ENCODE measurements around the gene NBAS.
A peak's percentile ranks its signal among the peaks of the same experiment; 100 is the strongest.
"Not testable (repeated sequence)": the region's sequence is repeated elsewhere in the genome, so short reads cannot be mapped to it uniquely, and the experiment has no call there.

NBAS gene

GRCh38 chr2:15407666-15408065 is 153.5 kb downstream of the NBAS start:
- Histone ChIP-seq H3K9me3 (ENCODE audit: low read depth, low read length) (no peaks in the 10 kb centered on the region), H3K9ac (ENCODE audit: insufficient read length) (no peak overlapping the region), H3K4me3 (no peak overlapping the region), H3K27ac (no peak overlapping the region), H3K36me3 (ENCODE audit: insufficient read depth, low read length) (no peaks in the 10 kb centered on the region)
- TF ChIP-seq POLR2AphosphoS5 (IDR thresholded peaks at IDR 0.05; ENCODE audit: borderline replicate concordance, low read depth, low read length): no peak
- TF ChIP-seq FOXP2 (optimal IDR thresholded peaks at IDR 0.05; ENCODE audit: control extremely low read depth, extremely low read length, insufficient read depth): no peak
- no peak for TF ChIP-seq EZH2 (IDR thresholded peaks at IDR 0.05)
- DNase-seq (ENCODE audit: low read depth, low spot score): no peak

- H3K9ac ChIP-seq (ENCODE audit: insufficient read length); H3K4me3 ChIP-seq; H3K36me3 ChIP-seq (ENCODE audit: insufficient read depth, low read length); H3K9me3 ChIP-seq (ENCODE audit: low read depth, low read length); DNase-seq (ENCODE audit: low read depth, low spot score); H3K27ac ChIP-seq: not testable (repeated sequence)
These were observed 156.6 kb downstream of the NBAS start for GRCh38 chr2:15404511-15404910.

GRCh38 chr2:15400240-15400826 is 160.8 kb downstream of the NBAS start:
- H3K4me3 ChIP-seq: no peak overlapping the region
- TF ChIP-seq FOXP2 (optimal IDR thresholded peaks at IDR 0.05; ENCODE audit: control extremely low read depth, extremely low read length, insufficient read depth) (no peak), EZH2 (IDR thresholded peaks at IDR 0.05) (no peak)
- H3K36me3 ChIP-seq (ENCODE audit: insufficient read depth, low read length): no peaks in the 10 kb centered on the region

GRCh38 chr2:15399241-15399640 is 161.9 kb downstream of the NBAS start:
- TF ChIP-seq POLR2AphosphoS5 (IDR thresholded peaks at IDR 0.05; ENCODE audit: borderline replicate concordance, low read depth, low read length) (no peak), EZH2 (IDR thresholded peaks at IDR 0.05) (no peak), FOXP2 (optimal IDR thresholded peaks at IDR 0.05; ENCODE audit: control extremely low read depth, extremely low read length, insufficient read depth) (no peak)
- H3K9ac ChIP-seq (ENCODE audit: insufficient read length): no peak overlapping the region
- H3K9me3 ChIP-seq (ENCODE audit: low read depth, low read length): no peaks in the 10 kb centered on the region
- no peak overlapping the region for H3K27ac ChIP-seq
- no peak overlapping the region for H3K4me3 ChIP-seq
- no peak for DNase-seq (ENCODE audit: low read depth, low spot score)
- H3K36me3 ChIP-seq (ENCODE audit: insufficient read depth, low read length): no peaks in the 10 kb centered on the region

More at GRCh38 chr2:15400240-15400826, 160.8 kb downstream of the NBAS start:
- H3K27ac ChIP-seq: no peak overlapping the region
- DNase-seq (ENCODE audit: low read depth, low spot score): no peak
- no peaks in the 10 kb centered on the region for H3K9me3 ChIP-seq (ENCODE audit: low read depth, low read length)
- H3K9ac ChIP-seq (ENCODE audit: insufficient read length): no peak overlapping the region

- Histone ChIP-seq H3K27ac (no peak overlapping the region), H3K36me3 (ENCODE audit: insufficient read depth, low read length) (no peaks in the 10 kb centered on the region), H3K9ac (ENCODE audit: insufficient read length) (no peak overlapping the region), H3K4me3 (no peak overlapping the region), H3K9me3 (ENCODE audit: low read depth, low read length) (no peaks in the 10 kb centered on the region)
- no peak for DNase-seq (ENCODE audit: low read depth, low spot score)
- TF ChIP-seq POLR2AphosphoS5 (IDR thresholded peaks at IDR 0.05; ENCODE audit: borderline replicate concordance, low read depth, low read length) (no peak), EZH2 (IDR thresholded peaks at IDR 0.05) (no peak), FOXP2 (optimal IDR thresholded peaks at IDR 0.05; ENCODE audit: control extremely low read depth, extremely low read length, insufficient read depth) (no peak)
These were observed 169.4 kb downstream of the NBAS start for GRCh38 chr2:15391751-15392150.

- no peak for TF ChIP-seq POLR2AphosphoS5 (IDR thresholded peaks at IDR 0.05; ENCODE audit: borderline replicate concordance, low read depth, low read length)
- no peak for TF ChIP-seq FOXP2 (optimal IDR thresholded peaks at IDR 0.05; ENCODE audit: control extremely low read depth, extremely low read length, insufficient read depth)
- no peak for TF ChIP-seq EZH2 (IDR thresholded peaks at IDR 0.05)
- Histone ChIP-seq H3K36me3 (ENCODE audit: insufficient read depth, low read length) (no peaks in the 10 kb centered on the region), H3K9me3 (ENCODE audit: low read depth, low read length) (no peaks in the 10 kb centered on the region), H3K4me3 (peak overlapping the region; percentile 12; the same call in 1 of the 2 replicates), H3K9ac (ENCODE audit: insufficient read length) (peak overlapping the region; percentile 22), H3K27ac (peak overlapping the region; percentile 63)
- DNase-seq (ENCODE audit: low read depth, low spot score): peak; percentile 47
These were observed 171.2 kb downstream of the NBAS start for GRCh38 chr2:15389895-15390294.

GRCh38 chr2:15389326-15389700 is 171.8 kb downstream of the NBAS start:
- Histone ChIP-seq H3K4me3 (no peak overlapping the region), H3K27ac (no peak overlapping the region; the same call in 1 of the 2 replicates), H3K9me3 (ENCODE audit: low read depth, low read length) (no peaks in the 10 kb centered on the region), H3K36me3 (ENCODE audit: insufficient read depth, low read length) (no peaks in the 10 kb centered on the region), H3K9ac (ENCODE audit: insufficient read length) (no peak overlapping the region)
- TF ChIP-seq EZH2 (IDR thresholded peaks at IDR 0.05) (no peak), FOXP2 (optimal IDR thresholded peaks at IDR 0.05; ENCODE audit: control extremely low read depth, extremely low read length, insufficient read depth) (no peak), POLR2AphosphoS5 (IDR thresholded peaks at IDR 0.05; ENCODE audit: borderline replicate concordance, low read depth, low read length) (no peak)
- DNase-seq (ENCODE audit: low read depth, low spot score): no peak

- Histone ChIP-seq H3K27ac (no peak overlapping the region), H3K4me3 (no peak overlapping the region), H3K9me3 (ENCODE audit: low read depth, low read length) (no peaks in the 10 kb centered on the region), H3K9ac (ENCODE audit: insufficient read length) (no peak overlapping the region), H3K36me3 (ENCODE audit: insufficient read depth, low read length) (no peaks in the 10 kb centered on the region; the same call in 1 of the 2 replicates)
- no peak for TF ChIP-seq FOXP2 (optimal IDR thresholded peaks at IDR 0.05; ENCODE audit: control extremely low read depth, extremely low read length, insufficient read depth)
- no peak for TF ChIP-seq POLR2AphosphoS5 (IDR thresholded peaks at IDR 0.05; ENCODE audit: borderline replicate concordance, low read depth, low read length)
- TF ChIP-seq EZH2 (IDR thresholded peaks at IDR 0.05): no peak
- DNase-seq (ENCODE audit: low read depth, low spot score): no peak
These were observed 172.5 kb downstream of the NBAS start for GRCh38 chr2:15388406-15389325.

Data from SK-N-MC (cell line).